Brain microvascular endothelial cell (primary cell): Measurements from ENCODE around the gene HRH2.

Source experiments
- DNase-seq: peaks from one replicate; pipeline ENCODE4 v3.0.0-alpha.2; 2020
- H3K27ac ChIP-seq: fragments of 250-450 bp; sonication (Bioruptor Pico); 2 replicates; pipeline ENCODE4 v1.5.1; 2020; ENCODE audit warnings: mild to moderate bottlenecking, moderate library complexity
- H3K27me3 ChIP-seq: fragments of 250-450 bp; sonication (Bioruptor Pico); replicated peaks from 2 replicates; pipeline ENCODE4 v1.5.1; 2020; ENCODE audit warnings: mild to moderate bottlenecking
- H3K36me3 ChIP-seq: fragments of 250-450 bp; sonication (Bioruptor Pico); replicated peaks from 2 replicates; pipeline ENCODE4 v1.5.1; 2020; ENCODE audit warnings: mild to moderate bottlenecking
- H3K4me3 ChIP-seq: 2 replicates; pipeline ENCODE4 v1.5.1; 2011; ENCODE audit warnings: low read depth, mild to moderate bottlenecking, control low read depth, low read length, moderate library complexity
- in situ Hi-C: cut with HindIII; loops from 2 replicates; pipeline ENCODE4 v1.10.0; 2017; ENCODE audit warnings: low sequenced_read_pairs, low pct_ligation_motif_present
- TF ChIP-seq, protein P1 (sequence below): IDR thresholded peaks from 2 replicates; pipeline ENCODE4 v1.5.1; 2011; ENCODE audit warnings: low read depth, mild to moderate bottlenecking, moderate library complexity, low read length, control low read depth, inconsistent platforms; ENCODE audit errors: missing control alignments

The HRH2 gene, protein sequence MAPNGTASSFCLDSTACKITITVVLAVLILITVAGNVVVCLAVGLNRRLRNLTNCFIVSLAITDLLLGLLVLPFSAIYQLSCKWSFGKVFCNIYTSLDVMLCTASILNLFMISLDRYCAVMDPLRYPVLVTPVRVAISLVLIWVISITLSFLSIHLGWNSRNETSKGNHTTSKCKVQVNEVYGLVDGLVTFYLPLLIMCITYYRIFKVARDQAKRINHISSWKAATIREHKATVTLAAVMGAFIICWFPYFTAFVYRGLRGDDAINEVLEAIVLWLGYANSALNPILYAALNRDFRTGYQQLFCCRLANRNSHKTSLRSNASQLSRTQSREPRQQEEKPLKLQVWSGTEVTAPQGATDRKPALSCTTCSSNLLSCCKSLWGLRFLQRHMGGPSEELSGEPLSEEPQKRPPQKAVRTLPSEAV

DNA sequence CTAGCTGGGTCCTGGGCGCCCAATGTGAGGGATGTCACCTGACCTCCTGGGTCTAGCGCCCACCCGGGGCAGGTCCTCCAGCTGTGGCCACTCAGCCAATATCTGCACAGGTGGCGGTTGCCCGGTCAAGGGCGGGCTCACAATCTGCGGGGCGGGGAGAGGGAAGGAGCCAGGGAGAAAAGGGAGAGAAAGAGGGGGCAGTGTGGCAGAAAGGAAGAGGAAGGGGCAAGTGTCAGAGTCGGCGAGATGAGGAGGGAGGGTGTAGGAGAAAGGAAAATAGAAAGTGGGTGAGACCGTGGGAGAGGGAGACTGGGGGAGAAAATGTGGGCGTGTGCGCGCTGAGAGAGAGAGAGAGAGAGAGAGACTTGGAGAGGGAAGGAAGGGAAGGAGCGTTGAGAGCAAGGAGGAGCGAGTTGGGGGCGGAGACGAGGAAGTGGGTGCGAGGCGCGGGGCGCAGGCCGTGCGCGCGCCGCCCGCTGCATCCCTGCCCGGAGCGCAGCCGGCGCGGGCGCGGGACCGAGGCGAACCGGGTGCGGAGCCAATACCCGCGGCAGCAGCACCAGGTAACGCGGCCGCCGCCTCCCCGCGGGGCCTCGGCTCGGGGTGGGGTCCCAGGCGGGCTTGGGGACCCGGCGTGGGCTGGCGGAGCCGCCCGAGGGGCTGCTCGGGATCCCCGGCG lies at the start of gene HRH2:
Gene HRH2, plus strand, starts transcription at position 479 of the 679 bp plus-strand sequence. CDS start 25,163 bp downstream, outside the sequence.
- in situ Hi-C loops = no loop called here
- TF ChIP-seq, protein P1, sequence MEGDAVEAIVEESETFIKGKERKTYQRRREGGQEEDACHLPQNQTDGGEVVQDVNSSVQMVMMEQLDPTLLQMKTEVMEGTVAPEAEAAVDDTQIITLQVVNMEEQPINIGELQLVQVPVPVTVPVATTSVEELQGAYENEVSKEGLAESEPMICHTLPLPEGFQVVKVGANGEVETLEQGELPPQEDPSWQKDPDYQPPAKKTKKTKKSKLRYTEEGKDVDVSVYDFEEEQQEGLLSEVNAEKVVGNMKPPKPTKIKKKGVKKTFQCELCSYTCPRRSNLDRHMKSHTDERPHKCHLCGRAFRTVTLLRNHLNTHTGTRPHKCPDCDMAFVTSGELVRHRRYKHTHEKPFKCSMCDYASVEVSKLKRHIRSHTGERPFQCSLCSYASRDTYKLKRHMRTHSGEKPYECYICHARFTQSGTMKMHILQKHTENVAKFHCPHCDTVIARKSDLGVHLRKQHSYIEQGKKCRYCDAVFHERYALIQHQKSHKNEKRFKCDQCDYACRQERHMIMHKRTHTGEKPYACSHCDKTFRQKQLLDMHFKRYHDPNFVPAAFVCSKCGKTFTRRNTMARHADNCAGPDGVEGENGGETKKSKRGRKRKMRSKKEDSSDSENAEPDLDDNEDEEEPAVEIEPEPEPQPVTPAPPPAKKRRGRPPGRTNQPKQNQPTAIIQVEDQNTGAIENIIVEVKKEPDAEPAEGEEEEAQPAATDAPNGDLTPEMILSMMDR = no peak
- Histone ChIP-seq H3K36me3 (no peaks in the 10 kb centered on the region), H3K4me3 (peak within 1 kb of the TSS; percentile 44), H3K27me3 (no peaks in the 10 kb centered on the region), H3K27ac (no peak within 1 kb of the TSS)
- DNase-seq = peak; percentile 24

DNA sequence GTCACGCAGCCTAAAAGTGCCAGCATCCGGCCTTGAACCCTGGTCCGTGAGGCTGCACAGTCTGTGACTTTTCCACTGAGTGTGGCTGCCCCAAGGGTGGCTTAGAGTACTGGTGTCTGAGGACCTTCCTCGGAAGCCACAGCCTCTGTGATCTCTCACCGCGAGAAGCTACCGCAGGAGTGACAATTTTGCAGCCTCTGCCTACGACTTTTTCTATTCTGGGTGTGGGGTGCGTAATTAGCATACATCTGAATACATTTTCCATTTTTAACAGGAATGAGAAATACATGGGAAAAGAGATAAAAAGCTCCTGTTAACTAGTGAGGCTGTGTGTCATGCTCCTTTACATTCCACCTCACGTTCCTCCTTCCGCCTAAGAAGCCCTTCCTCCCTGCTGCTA lies 48.3 kb upstream of the HRH2 start:
- Histone ChIP-seq H3K27me3 (no peaks in the 10 kb centered on the region), H3K4me3 (no peak overlapping the region), H3K27ac (no peak overlapping the region), H3K36me3 (no peaks in the 10 kb centered on the region)
- in situ Hi-C loops = no loop called here
- TF ChIP-seq, protein P1 = no peak
- no peak for DNase-seq

DNA sequence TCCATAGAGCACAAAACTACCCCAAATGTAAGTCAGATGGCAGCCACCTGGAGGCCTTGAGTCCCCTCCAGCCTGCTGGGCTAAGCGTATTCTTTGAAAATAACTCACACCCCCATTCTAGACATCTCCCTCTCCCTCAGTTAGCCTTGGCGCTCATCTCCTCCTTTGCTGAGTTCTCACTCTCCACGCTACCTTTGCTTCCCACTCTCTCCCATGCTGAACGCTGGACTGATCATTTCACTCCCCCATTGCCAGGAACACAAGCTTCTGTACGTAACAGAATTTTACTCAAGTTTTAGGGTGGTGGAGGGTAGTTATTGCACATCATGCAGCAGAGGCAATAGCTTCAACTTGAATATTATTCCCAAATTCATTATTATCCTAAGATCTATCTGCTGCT lies 47.5 kb upstream of the HRH2 start:
- TF ChIP-seq, protein P1 = no peak
- no peak for DNase-seq
- no peak overlapping the region for H3K4me3 ChIP-seq
- H3K27me3 ChIP-seq = no peaks in the 10 kb centered on the region
- in situ Hi-C loops = no loop called here
- no peak overlapping the region for H3K27ac ChIP-seq
- no peaks in the 10 kb centered on the region for H3K36me3 ChIP-seq

DNA sequence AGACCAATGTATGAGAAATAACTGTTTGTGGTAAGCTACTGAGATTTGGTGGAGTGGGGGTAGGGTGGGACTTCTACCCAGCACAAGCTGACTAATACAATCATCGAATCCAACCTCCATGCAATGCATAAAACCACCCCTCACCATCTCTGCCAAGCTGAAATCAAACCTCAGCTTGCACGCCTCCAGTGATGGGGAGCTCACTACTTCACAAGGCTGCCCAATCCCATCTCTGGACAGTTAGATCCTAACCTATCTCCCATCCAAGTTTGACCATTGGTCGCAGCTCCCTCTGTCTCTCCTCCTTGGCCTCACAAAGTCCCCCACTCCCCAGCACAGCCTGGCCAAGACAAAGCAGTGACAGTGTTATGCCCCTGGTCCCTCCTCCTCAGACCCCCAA lies 47.0 kb upstream of the HRH2 start:
- H3K36me3 ChIP-seq = no peaks in the 10 kb centered on the region
- TF ChIP-seq, protein P1 = no peak
- no peaks in the 10 kb centered on the region for H3K27me3 ChIP-seq
- no peak overlapping the region for H3K4me3 ChIP-seq
- H3K27ac ChIP-seq = no peak overlapping the region
- DNase-seq = no peak
- in situ Hi-C loops = no loop called here

DNA sequence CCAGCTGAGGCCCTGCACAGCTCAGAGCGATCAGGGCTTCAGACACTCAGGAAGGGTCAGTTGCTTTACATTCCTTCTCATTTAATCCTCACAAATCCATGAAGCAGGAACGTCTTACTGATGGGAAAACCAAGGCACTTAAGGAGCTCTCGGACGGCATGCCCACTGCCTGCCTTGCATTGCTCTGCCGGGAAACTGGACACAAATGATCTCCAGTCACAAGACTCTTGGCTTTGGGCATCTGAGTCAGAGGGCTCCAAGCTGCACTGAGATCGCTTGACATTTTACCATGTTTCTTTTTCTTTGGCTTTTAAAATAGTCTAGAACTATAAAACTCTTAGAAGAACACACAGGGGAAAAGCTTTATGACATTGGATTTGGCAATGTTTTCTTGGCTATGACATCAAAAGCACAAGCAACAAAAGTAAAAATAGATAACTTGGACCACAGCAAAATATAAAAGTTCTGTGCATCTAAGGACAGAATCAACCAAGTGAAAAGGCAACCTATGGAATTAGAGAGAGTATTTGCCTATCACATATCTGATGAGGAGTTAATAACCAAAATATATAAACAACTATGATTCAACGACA lies 43.6 kb upstream of the HRH2 start:
- in situ Hi-C loops = no loop called here
- H3K27ac ChIP-seq = no peak overlapping the region
- DNase-seq = no peak

More for the DNA sequence above, 43.6 kb upstream of the HRH2 start:
- TF ChIP-seq, protein P1 = no peak
- Histone ChIP-seq H3K36me3 (no peaks in the 10 kb centered on the region), H3K27me3 (no peaks in the 10 kb centered on the region), H3K4me3 (no peak overlapping the region)
